ENCODE measurements around the gene APOL2. TPM values are rescaled to one million over a fixed set of nuclear protein-coding genes. Genes with fewer than 3 reads are reported as not detected.

Gene APOL2
- total RNA-seq, 1 donor from 2014 or later = 7.1 TPM

DNA sequence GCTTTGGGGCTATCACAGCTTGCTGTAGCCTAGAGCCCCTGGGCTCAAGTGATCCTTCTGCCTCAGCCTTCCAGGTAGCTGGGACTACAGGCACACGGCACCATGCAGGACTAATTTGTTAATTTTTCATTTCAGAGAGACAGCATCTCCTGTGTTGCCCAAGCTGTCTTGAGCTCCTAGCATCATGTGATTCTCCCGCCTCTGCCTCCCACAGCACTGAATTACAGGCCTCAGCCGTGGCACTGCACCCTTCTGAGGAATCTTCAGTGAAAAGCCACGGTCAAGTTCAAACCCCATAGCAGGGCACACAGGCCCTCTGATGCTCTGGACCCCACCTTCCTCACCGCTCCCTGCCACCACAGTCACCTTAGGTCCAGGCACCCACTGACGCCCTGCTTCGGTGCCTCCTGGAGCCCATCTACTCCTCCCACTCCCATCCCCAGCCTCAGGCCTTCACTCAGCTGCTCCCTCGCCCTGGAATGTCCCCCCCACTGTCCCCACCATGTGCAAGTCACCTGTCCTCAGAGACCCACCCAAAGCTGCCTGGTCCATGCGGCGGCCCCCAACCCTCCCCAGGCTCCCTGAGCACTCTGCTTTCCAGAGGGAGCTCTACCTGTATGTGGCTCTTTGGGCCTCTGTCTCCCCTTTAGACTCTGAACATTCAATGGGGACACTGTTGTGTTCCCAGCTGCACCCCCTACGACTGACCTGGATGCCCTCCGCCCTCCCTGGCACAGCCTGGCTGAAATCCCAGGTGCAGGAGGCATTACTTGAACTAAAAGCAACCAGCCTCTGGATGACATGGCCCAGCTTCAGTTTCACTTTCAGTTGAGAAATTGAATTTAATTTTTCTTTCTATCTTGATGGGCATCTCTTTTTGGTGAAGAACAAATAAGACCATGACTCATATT, 1.6 kb downstream of the APOL2 start:
- FAIRE-seq = no peak
- H3K27me3 ChIP-seq (ENCODE audit: control insufficient read depth, insufficient read depth, low read length) = no peaks in the 10 kb centered on the region
- TF ChIP-seq, protein P1, sequence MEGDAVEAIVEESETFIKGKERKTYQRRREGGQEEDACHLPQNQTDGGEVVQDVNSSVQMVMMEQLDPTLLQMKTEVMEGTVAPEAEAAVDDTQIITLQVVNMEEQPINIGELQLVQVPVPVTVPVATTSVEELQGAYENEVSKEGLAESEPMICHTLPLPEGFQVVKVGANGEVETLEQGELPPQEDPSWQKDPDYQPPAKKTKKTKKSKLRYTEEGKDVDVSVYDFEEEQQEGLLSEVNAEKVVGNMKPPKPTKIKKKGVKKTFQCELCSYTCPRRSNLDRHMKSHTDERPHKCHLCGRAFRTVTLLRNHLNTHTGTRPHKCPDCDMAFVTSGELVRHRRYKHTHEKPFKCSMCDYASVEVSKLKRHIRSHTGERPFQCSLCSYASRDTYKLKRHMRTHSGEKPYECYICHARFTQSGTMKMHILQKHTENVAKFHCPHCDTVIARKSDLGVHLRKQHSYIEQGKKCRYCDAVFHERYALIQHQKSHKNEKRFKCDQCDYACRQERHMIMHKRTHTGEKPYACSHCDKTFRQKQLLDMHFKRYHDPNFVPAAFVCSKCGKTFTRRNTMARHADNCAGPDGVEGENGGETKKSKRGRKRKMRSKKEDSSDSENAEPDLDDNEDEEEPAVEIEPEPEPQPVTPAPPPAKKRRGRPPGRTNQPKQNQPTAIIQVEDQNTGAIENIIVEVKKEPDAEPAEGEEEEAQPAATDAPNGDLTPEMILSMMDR (IDR thresholded peaks at IDR 0.05; ENCODE audit: insufficient read depth, low read length, severe bottlenecking) = no peak

DNA sequence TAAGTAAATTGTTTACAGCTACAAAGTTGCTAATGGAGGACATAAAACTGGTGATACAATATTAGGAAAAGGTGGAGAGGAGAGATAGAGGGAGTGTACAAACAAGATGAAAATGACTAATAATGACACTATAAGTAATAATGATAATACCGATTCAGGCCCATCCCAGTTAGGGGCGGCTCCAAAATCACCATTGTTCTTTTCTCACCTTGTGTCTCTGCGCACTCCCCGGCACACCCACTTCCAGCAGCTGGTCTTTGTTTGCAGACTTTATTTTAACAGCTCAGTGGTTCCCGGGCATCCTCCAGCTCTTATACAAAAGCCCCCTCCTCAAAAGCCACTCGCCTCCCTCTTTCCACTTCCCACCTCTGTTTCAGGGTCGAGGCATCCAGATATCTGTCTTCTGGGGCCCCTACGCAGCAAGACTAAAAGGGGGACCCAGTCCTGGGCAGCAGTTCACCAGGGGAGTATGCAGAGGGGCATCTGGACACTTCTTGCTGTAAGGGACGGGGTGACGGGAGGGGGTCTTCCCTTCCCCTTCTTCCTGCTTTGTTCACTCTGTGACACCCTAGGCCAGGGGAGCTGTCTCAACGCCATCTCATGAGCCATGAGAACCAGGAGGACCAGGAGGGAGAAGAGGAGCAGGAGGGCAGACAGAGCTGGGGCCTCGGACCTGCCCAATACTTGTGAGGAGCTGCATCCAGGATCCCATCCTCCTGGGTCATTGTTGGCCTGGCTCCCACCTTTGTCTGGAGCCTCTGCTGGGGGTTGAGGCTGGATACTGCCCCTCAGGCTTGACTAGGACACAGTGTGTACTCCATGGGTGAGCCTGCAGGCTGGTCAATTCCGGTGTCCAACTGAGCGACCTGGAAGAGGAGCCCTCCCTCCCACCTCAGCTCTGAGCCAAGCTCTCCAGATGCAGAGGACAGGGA, 2.7 kb downstream of the APOL2 start:
- TF ChIP-seq, protein P1 (IDR thresholded peaks at IDR 0.05; ENCODE audit: insufficient read depth, low read length, severe bottlenecking) = no peak
- H3K4me3 ChIP-seq (ENCODE audit: low read depth, low read length) = no peak overlapping the region
- no peaks in the 10 kb centered on the region for H3K27me3 ChIP-seq (ENCODE audit: control insufficient read depth, insufficient read depth, low read length)
- H3K36me3 ChIP-seq (ENCODE audit: control insufficient read depth, insufficient read depth, low read length) = peaks cover 10% of the 10 kb centered on the region
- no peak for FAIRE-seq
- peak; percentile 21 for DNase-seq (ENCODE audit: low read depth)

More for the DNA sequence above, 1.6 kb downstream of the APOL2 start:
- no peak for DNase-seq (ENCODE audit: low read depth)
- H3K4me3 ChIP-seq (ENCODE audit: low read depth, low read length) = no peak overlapping the region
- H3K36me3 ChIP-seq (ENCODE audit: control insufficient read depth, insufficient read depth, low read length) = peaks cover 4% of the 10 kb centered on the region

DNA sequence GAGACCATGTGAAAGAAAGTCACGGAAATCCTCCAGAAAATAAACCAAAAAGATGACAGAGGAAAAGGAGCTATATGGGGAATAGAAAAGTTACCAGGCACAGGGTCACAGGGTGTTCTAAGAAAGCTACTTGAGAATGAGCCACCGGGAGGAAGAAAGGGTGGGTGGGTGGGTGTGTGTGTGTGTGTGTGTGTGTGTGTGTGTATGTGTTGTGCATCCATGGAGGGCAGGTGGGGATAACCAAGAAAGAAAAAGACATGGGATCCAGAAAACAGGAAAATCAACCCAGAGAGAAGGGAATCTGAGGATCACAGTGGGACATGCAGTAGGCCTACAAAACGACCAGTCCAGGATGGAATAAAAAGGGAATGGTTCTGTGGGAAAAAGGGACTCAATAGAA, 3.7 kb downstream of the APOL2 start:
- FAIRE-seq (no peak), DNase-seq (ENCODE audit: low read depth) (no peak)
- Histone ChIP-seq H3K36me3 (ENCODE audit: control insufficient read depth, insufficient read depth, low read length) (peaks cover 10% of the 10 kb centered on the region), H3K4me3 (ENCODE audit: low read depth, low read length) (no peak overlapping the region), H3K27me3 (ENCODE audit: control insufficient read depth, insufficient read depth, low read length) (no peaks in the 10 kb centered on the region)
- TF ChIP-seq, protein P1 (IDR thresholded peaks at IDR 0.05; ENCODE audit: insufficient read depth, low read length, severe bottlenecking) = no peak

DNA sequence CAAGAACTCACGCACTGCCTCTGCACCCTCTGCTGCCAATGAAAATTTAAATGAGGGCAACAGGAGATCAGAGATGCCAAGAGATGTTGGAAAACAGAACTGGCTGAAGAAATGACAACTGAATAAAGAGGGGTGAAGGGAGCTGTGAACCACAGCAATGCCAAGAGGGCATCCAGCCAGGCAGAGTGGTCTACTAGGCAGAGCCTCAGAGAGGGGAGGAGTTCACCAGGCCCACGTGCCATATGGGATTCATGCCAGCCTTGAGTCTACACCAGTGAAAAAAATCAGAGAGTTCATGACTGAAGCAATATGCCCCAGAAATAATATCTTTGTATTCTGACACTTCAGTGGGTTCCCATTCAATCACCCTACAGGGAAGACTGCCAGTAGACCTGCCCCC, 4.4 kb downstream of the APOL2 start:
- peaks cover 10% of the 10 kb centered on the region for H3K36me3 ChIP-seq (ENCODE audit: control insufficient read depth, insufficient read depth, low read length)
- FAIRE-seq = no peak
- no peak overlapping the region for H3K4me3 ChIP-seq (ENCODE audit: low read depth, low read length)
- H3K27me3 ChIP-seq (ENCODE audit: control insufficient read depth, insufficient read depth, low read length) = no peaks in the 10 kb centered on the region
- TF ChIP-seq, protein P1 (IDR thresholded peaks at IDR 0.05; ENCODE audit: insufficient read depth, low read length, severe bottlenecking) = no peak
- DNase-seq (ENCODE audit: low read depth) = no peak

DNA sequence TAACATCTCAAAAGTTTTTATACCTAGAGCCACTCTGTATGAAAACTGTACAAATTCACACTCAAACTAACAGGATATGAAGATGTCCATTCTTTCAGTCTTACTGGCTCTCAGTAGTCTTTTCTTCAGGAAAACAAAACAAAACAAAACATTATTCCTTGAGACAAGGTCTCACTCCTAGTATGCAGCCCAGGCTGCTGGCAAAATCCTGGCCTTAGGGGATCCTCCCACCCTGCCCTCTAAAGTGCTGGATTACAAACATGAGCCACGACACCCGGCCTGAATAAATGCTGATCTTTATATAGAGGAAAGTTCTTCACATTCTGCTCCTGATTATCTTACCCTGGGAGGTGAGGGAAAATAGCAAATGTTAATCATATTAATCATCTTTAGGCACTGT, 5.1 kb downstream of the APOL2 start:
- peaks cover 10% of the 10 kb centered on the region for H3K36me3 ChIP-seq (ENCODE audit: control insufficient read depth, insufficient read depth, low read length)
- FAIRE-seq (no peak), DNase-seq (ENCODE audit: low read depth) (no peak)
- TF ChIP-seq, protein P1 (IDR thresholded peaks at IDR 0.05; ENCODE audit: insufficient read depth, low read length, severe bottlenecking) = no peak
- H3K27me3 ChIP-seq (ENCODE audit: control insufficient read depth, insufficient read depth, low read length) = no peaks in the 10 kb centered on the region
- no peak overlapping the region for H3K4me3 ChIP-seq (ENCODE audit: low read depth, low read length)

Measured in bronchial epithelial cell (primary cell).